A549 (cell line): ENCODE measurements around the gene CISTR.

ENCODE experiments used
- BHLHE40 ChIP-seq: IDR thresholded peaks from 2 replicates; pipeline ENCODE4 v1.6.1; 2012; ENCODE audit warnings: low read depth, low read length, inconsistent platforms
- CBX8 ChIP-seq: fragments of 200-600 bp; sonication (generic); IDR thresholded peaks from 2 replicates; pipeline ENCODE4 v1.6.1; 2016
- ESRRA ChIP-seq: fragments of 150-350 bp; IDR thresholded peaks from 2 replicates; pipeline ENCODE4 v1.6.1; 2014; ENCODE audit warnings: mild to moderate bottlenecking, low read length, borderline replicate concordance
- KDM5A ChIP-seq: fragments of 200-600 bp; sonication (generic); IDR thresholded peaks from 2 replicates; pipeline ENCODE4 v1.6.1; 2016; ENCODE audit warnings: antibody characterized with exemption, mild to moderate bottlenecking
- MYC ChIP-seq: IDR thresholded peaks from 2 replicates; pipeline ENCODE4 v1.6.1; 2012; ENCODE audit warnings: mild to moderate bottlenecking, inconsistent platforms, low read length, improper control_type of control experiment, borderline replicate concordance
- POLR2A ChIP-seq: IDR thresholded peaks from 2 replicates; pipeline ENCODE4 v1.6.1; 2012; ENCODE audit warnings: mild to moderate bottlenecking, low read length
- RCOR1 ChIP-seq: fragments of 150-350 bp; IDR thresholded peaks from 2 replicates; pipeline ENCODE4 v1.6.1; 2014; ENCODE audit warnings: antibody characterized with exemption, low read length, low read depth
- TF ChIP-seq, protein P1 (sequence below): fragments of >200 bp; sonication (Bioruptor Twin); formaldehyde crosslinking; IDR thresholded peaks from 3 replicates; pipeline ENCODE4 v1.5.1; 2016
- TF ChIP-seq, protein P2 (sequence below): fragments of 200-600 bp; sonication (generic); IDR thresholded peaks from 2 replicates; pipeline ENCODE4 v1.6.1; 2016; ENCODE audit warnings: antibody characterized with exemption, mild to moderate bottlenecking, moderate library complexity

DNA sequence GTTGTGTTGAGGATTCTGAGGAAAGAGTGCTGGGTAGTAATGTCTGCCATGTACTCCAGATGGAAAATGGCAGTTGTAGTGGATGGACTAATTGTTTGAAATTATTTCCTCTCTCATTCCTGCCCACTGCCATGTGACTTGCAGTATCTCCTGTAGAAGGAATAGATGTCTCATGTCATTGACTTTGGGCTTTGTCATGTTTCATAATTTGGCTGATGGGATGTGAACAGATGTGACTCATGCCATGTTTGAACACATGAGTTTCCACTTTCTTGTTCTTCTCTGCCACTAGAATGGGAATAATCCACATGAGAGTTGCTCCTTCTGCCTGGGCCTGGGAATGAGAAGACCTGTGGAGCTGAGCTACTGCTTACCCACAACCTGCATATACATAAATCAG lies 22.1 kb downstream of the CISTR start:
- TF ChIP-seq, protein P1, sequence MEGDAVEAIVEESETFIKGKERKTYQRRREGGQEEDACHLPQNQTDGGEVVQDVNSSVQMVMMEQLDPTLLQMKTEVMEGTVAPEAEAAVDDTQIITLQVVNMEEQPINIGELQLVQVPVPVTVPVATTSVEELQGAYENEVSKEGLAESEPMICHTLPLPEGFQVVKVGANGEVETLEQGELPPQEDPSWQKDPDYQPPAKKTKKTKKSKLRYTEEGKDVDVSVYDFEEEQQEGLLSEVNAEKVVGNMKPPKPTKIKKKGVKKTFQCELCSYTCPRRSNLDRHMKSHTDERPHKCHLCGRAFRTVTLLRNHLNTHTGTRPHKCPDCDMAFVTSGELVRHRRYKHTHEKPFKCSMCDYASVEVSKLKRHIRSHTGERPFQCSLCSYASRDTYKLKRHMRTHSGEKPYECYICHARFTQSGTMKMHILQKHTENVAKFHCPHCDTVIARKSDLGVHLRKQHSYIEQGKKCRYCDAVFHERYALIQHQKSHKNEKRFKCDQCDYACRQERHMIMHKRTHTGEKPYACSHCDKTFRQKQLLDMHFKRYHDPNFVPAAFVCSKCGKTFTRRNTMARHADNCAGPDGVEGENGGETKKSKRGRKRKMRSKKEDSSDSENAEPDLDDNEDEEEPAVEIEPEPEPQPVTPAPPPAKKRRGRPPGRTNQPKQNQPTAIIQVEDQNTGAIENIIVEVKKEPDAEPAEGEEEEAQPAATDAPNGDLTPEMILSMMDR = no peak
- no peak for TF ChIP-seq POLR2A
- TF ChIP-seq ESRRA = no peak
- TF ChIP-seq, protein P2, sequence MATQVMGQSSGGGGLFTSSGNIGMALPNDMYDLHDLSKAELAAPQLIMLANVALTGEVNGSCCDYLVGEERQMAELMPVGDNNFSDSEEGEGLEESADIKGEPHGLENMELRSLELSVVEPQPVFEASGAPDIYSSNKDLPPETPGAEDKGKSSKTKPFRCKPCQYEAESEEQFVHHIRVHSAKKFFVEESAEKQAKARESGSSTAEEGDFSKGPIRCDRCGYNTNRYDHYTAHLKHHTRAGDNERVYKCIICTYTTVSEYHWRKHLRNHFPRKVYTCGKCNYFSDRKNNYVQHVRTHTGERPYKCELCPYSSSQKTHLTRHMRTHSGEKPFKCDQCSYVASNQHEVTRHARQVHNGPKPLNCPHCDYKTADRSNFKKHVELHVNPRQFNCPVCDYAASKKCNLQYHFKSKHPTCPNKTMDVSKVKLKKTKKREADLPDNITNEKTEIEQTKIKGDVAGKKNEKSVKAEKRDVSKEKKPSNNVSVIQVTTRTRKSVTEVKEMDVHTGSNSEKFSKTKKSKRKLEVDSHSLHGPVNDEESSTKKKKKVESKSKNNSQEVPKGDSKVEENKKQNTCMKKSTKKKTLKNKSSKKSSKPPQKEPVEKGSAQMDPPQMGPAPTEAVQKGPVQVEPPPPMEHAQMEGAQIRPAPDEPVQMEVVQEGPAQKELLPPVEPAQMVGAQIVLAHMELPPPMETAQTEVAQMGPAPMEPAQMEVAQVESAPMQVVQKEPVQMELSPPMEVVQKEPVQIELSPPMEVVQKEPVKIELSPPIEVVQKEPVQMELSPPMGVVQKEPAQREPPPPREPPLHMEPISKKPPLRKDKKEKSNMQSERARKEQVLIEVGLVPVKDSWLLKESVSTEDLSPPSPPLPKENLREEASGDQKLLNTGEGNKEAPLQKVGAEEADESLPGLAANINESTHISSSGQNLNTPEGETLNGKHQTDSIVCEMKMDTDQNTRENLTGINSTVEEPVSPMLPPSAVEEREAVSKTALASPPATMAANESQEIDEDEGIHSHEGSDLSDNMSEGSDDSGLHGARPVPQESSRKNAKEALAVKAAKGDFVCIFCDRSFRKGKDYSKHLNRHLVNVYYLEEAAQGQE = no peak
- TF ChIP-seq MYC = no peak
- TF ChIP-seq CBX8 = no peak
- TF ChIP-seq BHLHE40 = no peak
- TF ChIP-seq KDM5A = no peak
- TF ChIP-seq RCOR1 = no peak
